ENCODE data around the gene WASL.

DNA sequence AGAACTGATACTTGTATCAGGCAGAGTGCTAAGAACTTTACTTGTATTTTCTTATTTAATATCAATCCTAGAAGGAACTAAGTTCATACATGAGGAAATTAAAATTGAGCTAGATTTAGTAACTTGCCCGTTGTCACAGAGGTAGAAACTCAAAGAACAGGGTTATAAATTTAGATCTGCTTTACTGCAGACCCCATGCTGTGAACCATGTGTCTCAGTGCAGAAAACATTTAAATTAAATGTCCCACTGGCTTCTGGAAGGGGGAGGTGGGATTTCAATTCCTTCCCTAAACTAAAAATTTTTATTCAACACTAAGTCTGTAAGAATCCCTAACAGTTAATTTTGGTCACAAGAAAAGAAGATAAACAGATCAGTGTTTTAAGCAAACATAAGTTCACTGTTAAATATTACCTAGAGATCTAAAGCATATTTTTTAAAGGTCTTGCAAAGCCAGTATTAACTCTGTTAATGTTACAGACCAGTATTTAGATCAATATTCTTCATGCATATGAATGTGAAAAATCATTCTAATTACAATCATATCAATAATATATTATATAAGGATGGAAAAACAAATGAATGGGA, 23.1 kb downstream of the WASL start:
- TF ChIP-seq, protein P1, sequence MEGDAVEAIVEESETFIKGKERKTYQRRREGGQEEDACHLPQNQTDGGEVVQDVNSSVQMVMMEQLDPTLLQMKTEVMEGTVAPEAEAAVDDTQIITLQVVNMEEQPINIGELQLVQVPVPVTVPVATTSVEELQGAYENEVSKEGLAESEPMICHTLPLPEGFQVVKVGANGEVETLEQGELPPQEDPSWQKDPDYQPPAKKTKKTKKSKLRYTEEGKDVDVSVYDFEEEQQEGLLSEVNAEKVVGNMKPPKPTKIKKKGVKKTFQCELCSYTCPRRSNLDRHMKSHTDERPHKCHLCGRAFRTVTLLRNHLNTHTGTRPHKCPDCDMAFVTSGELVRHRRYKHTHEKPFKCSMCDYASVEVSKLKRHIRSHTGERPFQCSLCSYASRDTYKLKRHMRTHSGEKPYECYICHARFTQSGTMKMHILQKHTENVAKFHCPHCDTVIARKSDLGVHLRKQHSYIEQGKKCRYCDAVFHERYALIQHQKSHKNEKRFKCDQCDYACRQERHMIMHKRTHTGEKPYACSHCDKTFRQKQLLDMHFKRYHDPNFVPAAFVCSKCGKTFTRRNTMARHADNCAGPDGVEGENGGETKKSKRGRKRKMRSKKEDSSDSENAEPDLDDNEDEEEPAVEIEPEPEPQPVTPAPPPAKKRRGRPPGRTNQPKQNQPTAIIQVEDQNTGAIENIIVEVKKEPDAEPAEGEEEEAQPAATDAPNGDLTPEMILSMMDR (IDR thresholded peaks at IDR 0.05), result no peak
- TF ChIP-seq POLR2A (IDR thresholded peaks at IDR 0.05) (no peak), POLR2AphosphoS5 (IDR thresholded peaks at IDR 0.05) (no peak), EP300 (IDR thresholded peaks at IDR 0.05) (no peak)
